ENCODE results near the gene IRF2BPL. TPM values are rescaled to one million over a fixed set of nuclear protein-coding genes. Genes with fewer than 3 reads are reported as not detected.

Gene IRF2BPL
- total and polyA plus RNA-seq, 3 experiments from 2014 or later, result 3.7 to 27.2 (median 25.6) TPM

DNA sequence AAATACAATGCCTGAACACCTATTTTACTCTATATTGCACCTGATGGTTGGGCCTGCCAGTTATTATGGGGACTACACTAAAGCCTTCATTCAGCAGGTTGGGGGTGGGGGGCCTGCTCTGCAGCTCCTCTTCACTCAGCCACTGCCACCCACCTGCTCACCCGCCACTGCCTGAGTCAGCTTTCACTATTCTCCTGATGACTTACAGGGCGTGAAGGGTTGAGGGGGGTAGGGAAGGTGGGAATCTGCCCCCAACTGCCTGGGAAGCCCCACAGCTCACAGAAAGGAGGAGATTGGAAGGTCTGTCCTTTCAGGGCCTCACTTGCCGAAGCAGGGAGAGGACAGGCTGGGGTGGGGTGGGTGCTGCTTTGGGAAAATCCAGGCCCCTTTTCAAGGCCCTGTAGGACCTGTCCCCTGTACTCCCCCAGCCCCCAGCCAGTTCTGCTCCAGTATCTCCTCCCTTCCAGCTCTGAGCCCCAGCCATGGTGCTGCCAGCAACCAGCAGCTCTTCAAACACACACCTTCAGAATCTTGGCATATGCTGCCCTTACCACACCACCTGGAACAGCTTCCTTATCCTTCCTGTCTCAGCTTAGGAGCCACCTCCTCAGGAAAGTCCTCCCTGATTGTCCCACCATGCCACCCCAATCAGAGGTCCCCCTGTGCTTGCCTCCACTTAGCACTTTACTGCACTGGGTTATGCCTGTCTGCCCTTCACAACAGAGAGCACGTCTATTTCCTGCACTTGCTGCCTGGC is 33.1 kb downstream of the IRF2BPL start:
- Mint-ChIP-seq H3K4me3 (no peak overlapping the region), H3K9me3 (no peaks in the 10 kb centered on the region), H3K27ac (peak overlapping the region in 2 of 8 donors; percentile 54 to 82), H3K27me3 (peaks cover 0 to under 1% of the 10 kb centered on the region in 2 donors), H3K4me1 (no peaks in the 10 kb centered on the region), H3K36me3 (no peaks in the 10 kb centered on the region)
- no peaks in the 10 kb centered on the region for H3K9me3 ChIP-seq (ENCODE audit: low read length)
- no peaks in the 10 kb centered on the region for H3K36me3 ChIP-seq (ENCODE audit: insufficient read depth, low read length)
- H3K27me3 ChIP-seq (ENCODE audit: insufficient read depth, low read length, poor library complexity, severe bottlenecking), result no peaks in the 10 kb centered on the region
- ChIA-PET POLR2A (no interaction called here), CTCF (interaction anchor here (1.0 to 1.3 kb wide), 2 partner anchors 58 to 82 kb away, joined by 3 read pairs; no protein-coding TSS in a partner anchor)
- H3K4me1 ChIP-seq (ENCODE audit: insufficient read depth, low read length), result no peaks in the 10 kb centered on the region
- H3K4me3 ChIP-seq (ENCODE audit: low read length), result no peak overlapping the region
- no peak for DNase-seq
- H3K27ac ChIP-seq (ENCODE audit: low read depth, low read length), result no peak overlapping the region

DNA sequence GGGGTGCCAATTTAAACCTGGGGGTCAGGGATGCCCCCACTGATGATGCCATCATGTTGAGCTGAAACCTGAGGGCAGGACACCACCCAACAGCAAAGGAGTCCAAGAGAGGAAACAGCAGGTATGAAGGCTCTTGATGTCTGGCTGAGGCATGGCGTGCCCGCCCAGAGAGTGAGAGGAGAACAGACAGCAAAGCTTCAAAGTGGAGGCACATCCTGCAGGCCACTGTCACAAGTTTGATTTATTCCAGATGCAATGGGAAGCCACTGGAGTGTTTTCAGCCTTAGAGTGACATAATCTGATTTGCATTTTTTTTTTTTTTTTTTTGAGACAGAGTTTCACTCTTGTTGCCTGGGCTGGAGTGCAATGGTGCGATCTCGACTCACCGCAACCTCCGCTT is 34.8 kb downstream of the IRF2BPL start:
- no peaks in the 10 kb centered on the region for H3K27me3 Mint-ChIP-seq
- no peaks in the 10 kb centered on the region for H3K36me3 Mint-ChIP-seq
- ChIA-PET CTCF (no interaction called here), POLR2A (no interaction called here)
- Histone ChIP-seq H3K27me3 (ENCODE audit: insufficient read depth, low read length, poor library complexity, severe bottlenecking) (no peaks in the 10 kb centered on the region), H3K4me3 (ENCODE audit: low read length) (no peak overlapping the region), H3K36me3 (ENCODE audit: insufficient read depth, low read length) (no peaks in the 10 kb centered on the region), H3K27ac (ENCODE audit: low read depth, low read length) (no peak overlapping the region), H3K9me3 (ENCODE audit: low read length) (no peaks in the 10 kb centered on the region), H3K4me1 (ENCODE audit: insufficient read depth, low read length) (no peaks in the 10 kb centered on the region)
- DNase-seq, result no peak
- peak overlapping the region in 1 of 7 donors; percentile 32 for H3K4me3 Mint-ChIP-seq
- no peak overlapping the region for H3K27ac Mint-ChIP-seq
- no peaks in the 10 kb centered on the region for H3K9me3 Mint-ChIP-seq
- H3K4me1 Mint-ChIP-seq, result no peaks in the 10 kb centered on the region

DNA sequence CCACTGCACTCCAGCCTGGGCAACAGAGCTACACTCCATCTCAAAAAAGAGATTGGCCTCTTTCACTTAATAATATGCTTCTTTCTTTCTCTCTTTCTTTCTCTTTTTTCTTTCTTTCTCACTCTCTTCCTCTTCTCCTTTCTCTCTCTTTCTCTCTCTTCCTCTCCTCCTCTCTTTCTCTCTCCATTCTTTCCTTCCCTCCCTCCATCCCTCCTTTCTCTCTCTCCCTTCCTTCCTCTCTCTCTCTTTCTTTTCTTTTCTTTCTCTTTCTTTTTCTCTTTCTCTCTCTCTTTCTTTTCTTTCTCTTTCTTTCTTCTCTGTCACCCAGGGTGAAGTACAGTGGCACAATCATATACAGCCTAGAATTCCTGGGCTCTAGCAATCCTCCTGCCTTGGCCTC is 38.4 kb downstream of the IRF2BPL start:
- no peak for DNase-seq
- H3K4me1 ChIP-seq (ENCODE audit: insufficient read depth, low read length), result no peaks in the 10 kb centered on the region
- POLR2A ChIA-PET, result no interaction called here
- no peaks in the 10 kb centered on the region for H3K27me3 Mint-ChIP-seq
- no peak overlapping the region for H3K27ac ChIP-seq (ENCODE audit: low read depth, low read length)
- H3K4me1 Mint-ChIP-seq, result peaks cover 9 to 17% (median 11%) of the 10 kb centered on the region in 3 donors
- no peaks in the 10 kb centered on the region for H3K9me3 ChIP-seq (ENCODE audit: low read length)
- H3K27ac Mint-ChIP-seq, result peak overlapping the region in 1 of 8 donors; percentile 79
- no peaks in the 10 kb centered on the region for H3K9me3 Mint-ChIP-seq
- H3K36me3 ChIP-seq (ENCODE audit: insufficient read depth, low read length), result no peaks in the 10 kb centered on the region
- no peak overlapping the region for H3K4me3 ChIP-seq (ENCODE audit: low read length)
- H3K4me3 Mint-ChIP-seq, result no peak overlapping the region
- CTCF ChIA-PET, result no interaction called here
- H3K27me3 ChIP-seq (ENCODE audit: insufficient read depth, low read length, poor library complexity, severe bottlenecking), result no peaks in the 10 kb centered on the region
- no peaks in the 10 kb centered on the region for H3K36me3 Mint-ChIP-seq

DNA sequence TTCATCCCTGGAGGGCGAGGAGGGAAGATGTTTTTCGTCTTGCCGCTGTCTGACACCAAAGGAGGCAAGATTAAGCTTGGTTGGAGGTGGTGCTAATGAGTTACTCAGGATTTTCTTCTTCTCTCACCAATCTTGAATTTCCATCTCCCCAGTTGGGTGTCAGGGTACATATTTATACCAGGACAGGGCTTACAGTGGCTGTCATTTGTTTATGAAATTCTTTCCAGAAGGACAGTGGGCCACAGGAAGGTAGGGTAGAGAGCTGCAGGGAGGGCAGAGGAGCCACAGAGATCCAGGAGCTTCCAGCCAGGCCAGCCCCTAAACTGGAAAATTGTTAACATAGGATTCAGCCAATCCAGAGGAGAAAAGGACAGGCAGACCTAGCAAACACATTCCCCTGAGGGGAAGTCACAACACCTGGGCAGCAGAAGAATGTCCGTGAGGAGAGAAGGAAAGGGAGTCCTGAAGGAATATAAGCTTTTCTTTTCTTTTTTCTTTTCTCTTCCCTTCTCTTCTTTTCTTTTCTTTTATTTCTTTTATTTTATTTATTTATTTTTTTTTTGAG is 40.5 kb downstream of the IRF2BPL start:
- no peaks in the 10 kb centered on the region for H3K9me3 ChIP-seq (ENCODE audit: low read length)
- ChIA-PET CTCF (interaction anchor here (0.9 kb wide), 1 partner anchor 115 kb away, joined by 3 read pairs; no protein-coding TSS in a partner anchor), POLR2A (no interaction called here)
- no peak overlapping the region for H3K4me3 ChIP-seq (ENCODE audit: low read length)
- no peaks in the 10 kb centered on the region for H3K4me1 ChIP-seq (ENCODE audit: insufficient read depth, low read length)
- no peak for DNase-seq
- H3K36me3 Mint-ChIP-seq, result no peaks in the 10 kb centered on the region
- H3K27ac Mint-ChIP-seq, result peak overlapping the region in 1 of 8 donors; percentile 68
- H3K36me3 ChIP-seq (ENCODE audit: insufficient read depth, low read length), result no peaks in the 10 kb centered on the region
- H3K27me3 ChIP-seq (ENCODE audit: insufficient read depth, low read length, poor library complexity, severe bottlenecking), result no peaks in the 10 kb centered on the region
- H3K4me1 Mint-ChIP-seq, result peaks cover 9 to 17% (median 11%) of the 10 kb centered on the region in 3 donors
- H3K27ac ChIP-seq (ENCODE audit: low read depth, low read length), result no peak overlapping the region
- no peak overlapping the region for H3K4me3 Mint-ChIP-seq
- no peaks in the 10 kb centered on the region for H3K9me3 Mint-ChIP-seq
- no peaks in the 10 kb centered on the region for H3K27me3 Mint-ChIP-seq

DNA sequence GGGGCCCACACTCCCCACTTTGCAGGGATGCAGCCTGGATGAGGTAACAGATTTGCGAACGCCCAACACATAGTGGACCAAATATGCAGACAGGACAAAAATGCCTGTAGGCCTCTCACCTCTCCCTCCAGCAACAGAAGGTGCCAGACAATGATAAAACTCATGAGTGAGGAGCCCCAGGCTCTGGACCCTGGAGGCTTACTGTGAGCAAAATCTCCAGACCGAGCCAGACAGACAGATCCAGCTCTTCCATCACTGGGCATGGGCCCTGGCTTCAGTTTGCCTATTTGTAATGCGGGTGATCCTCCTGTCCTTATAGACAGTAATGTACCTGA is 42.3 kb downstream of the IRF2BPL start:
- Mint-ChIP-seq H3K4me3 (peak overlapping the region in 2 of 7 donors; percentile 10 to 33), H3K4me1 (peaks cover 9 to 17% (median 11%) of the 10 kb centered on the region in 3 donors), H3K27ac (peak overlapping the region in 3 of 8 donors; percentile 60 to 79 (median 67)), H3K9me3 (peaks cover 0 to 6% (median 4%) of the 10 kb centered on the region in 5 donors), H3K27me3 (no peaks in the 10 kb centered on the region), H3K36me3 (no peaks in the 10 kb centered on the region)
- no peak overlapping the region for H3K4me3 ChIP-seq (ENCODE audit: low read length)
- no peak overlapping the region for H3K27ac ChIP-seq (ENCODE audit: low read depth, low read length)
- DNase-seq, result no peak
- ChIA-PET POLR2A (no interaction called here), CTCF (interaction anchor here (0.8 kb wide), 1 partner anchor 39 kb away, joined by 3 read pairs; no protein-coding TSS in a partner anchor)
- H3K4me1 ChIP-seq (ENCODE audit: insufficient read depth, low read length), result no peaks in the 10 kb centered on the region
- no peaks in the 10 kb centered on the region for H3K36me3 ChIP-seq (ENCODE audit: insufficient read depth, low read length)
- H3K27me3 ChIP-seq (ENCODE audit: insufficient read depth, low read length, poor library complexity, severe bottlenecking), result no peaks in the 10 kb centered on the region
- H3K9me3 ChIP-seq (ENCODE audit: low read length), result no peaks in the 10 kb centered on the region

GRCh38 chr14:76985540-76986230 is 42.8 kb downstream of the IRF2BPL start:
- Histone ChIP-seq H3K27ac (ENCODE audit: low read depth, low read length) (no peak overlapping the region), H3K9me3 (ENCODE audit: low read length) (no peaks in the 10 kb centered on the region), H3K36me3 (ENCODE audit: insufficient read depth, low read length) (no peaks in the 10 kb centered on the region), H3K4me1 (ENCODE audit: insufficient read depth, low read length) (no peaks in the 10 kb centered on the region), H3K4me3 (ENCODE audit: low read length) (no peak overlapping the region), H3K27me3 (ENCODE audit: insufficient read depth, low read length, poor library complexity, severe bottlenecking) (no peaks in the 10 kb centered on the region)
- H3K27ac Mint-ChIP-seq, result no peak overlapping the region
- H3K36me3 Mint-ChIP-seq, result no peaks in the 10 kb centered on the region
- no peaks in the 10 kb centered on the region for H3K27me3 Mint-ChIP-seq
- ChIA-PET POLR2A (no interaction called here), CTCF (no interaction called here)
- no peak overlapping the region for H3K4me3 Mint-ChIP-seq
- no peak for DNase-seq
- peaks cover 0 to 6% (median 4%) of the 10 kb centered on the region in 5 donors for H3K9me3 Mint-ChIP-seq
- peaks cover 9 to 17% (median 11%) of the 10 kb centered on the region in 3 donors for H3K4me1 Mint-ChIP-seq

GRCh38 chr14:76984787-76985375 is 43.6 kb downstream of the IRF2BPL start:
- Histone ChIP-seq H3K36me3 (ENCODE audit: insufficient read depth, low read length) (no peaks in the 10 kb centered on the region), H3K4me1 (ENCODE audit: insufficient read depth, low read length) (no peaks in the 10 kb centered on the region), H3K27ac (ENCODE audit: low read depth, low read length) (no peak overlapping the region), H3K27me3 (ENCODE audit: insufficient read depth, low read length, poor library complexity, severe bottlenecking) (no peaks in the 10 kb centered on the region), H3K4me3 (ENCODE audit: low read length) (no peak overlapping the region), H3K9me3 (ENCODE audit: low read length) (no peaks in the 10 kb centered on the region)
- Mint-ChIP-seq H3K27ac (peak overlapping the region in 3 of 8 donors; percentile 29 to 68 (median 42)), H3K9me3 (peaks cover 0 to 6% (median 4%) of the 10 kb centered on the region in 5 donors), H3K4me1 (peaks cover 9 to 17% (median 11%) of the 10 kb centered on the region in 3 donors), H3K27me3 (no peaks in the 10 kb centered on the region), H3K4me3 (no peak overlapping the region), H3K36me3 (no peaks in the 10 kb centered on the region)
- no peak for DNase-seq
- ChIA-PET POLR2A (no interaction called here), CTCF (no interaction called here)

- Histone ChIP-seq H3K4me3 (ENCODE audit: low read length) (no peak overlapping the region), H3K36me3 (ENCODE audit: insufficient read depth, low read length) (no peaks in the 10 kb centered on the region), H3K27me3 (ENCODE audit: insufficient read depth, low read length, poor library complexity, severe bottlenecking) (no peaks in the 10 kb centered on the region), H3K9me3 (ENCODE audit: low read length) (no peaks in the 10 kb centered on the region), H3K27ac (ENCODE audit: low read depth, low read length) (no peak overlapping the region), H3K4me1 (ENCODE audit: insufficient read depth, low read length) (no peaks in the 10 kb centered on the region)
- peaks cover 9 to 17% (median 11%) of the 10 kb centered on the region in 3 donors for H3K4me1 Mint-ChIP-seq
- no peaks in the 10 kb centered on the region for H3K36me3 Mint-ChIP-seq
- ChIA-PET POLR2A (no interaction called here), CTCF (no interaction called here)
- no peak overlapping the region for H3K27ac Mint-ChIP-seq
- H3K9me3 Mint-ChIP-seq, result peaks cover 0 to 6% (median 4%) of the 10 kb centered on the region in 5 donors
- no peaks in the 10 kb centered on the region for H3K27me3 Mint-ChIP-seq
- DNase-seq, result no peak
- H3K4me3 Mint-ChIP-seq, result no peak overlapping the region
Measured at GRCh38 chr14:76984297-76984696, 44.2 kb downstream of the IRF2BPL start.

Data from CD8-positive, alpha-beta memory T cell (primary cell).